Adipocyte (in vitro differentiated cells): Measurements from ENCODE around the gene AURKA.

Experiments
- DNase-seq: peaks from one replicate; pipeline ENCODE4 v3.0.0-alpha.2; 2015; ENCODE audit warnings: low read depth
- H3K27me3 ChIP-seq: replicated peaks from 2 replicates; pipeline ENCODE4 v1.7.0; 2013; ENCODE audit warnings: mild to moderate bottlenecking, low read length, moderate library complexity; ENCODE audit not compliant: control insufficient read depth, insufficient read depth
- H3K36me3 ChIP-seq: 2 replicates; pipeline ENCODE4 v1.7.0; 2013; ENCODE audit warnings: low read length, mild to moderate bottlenecking, moderate library complexity; ENCODE audit not compliant: control insufficient read depth, insufficient read depth, severe bottlenecking
- H3K4me1 ChIP-seq: 2 replicates; pipeline ENCODE4 v1.7.0; 2013; ENCODE audit warnings: mild to moderate bottlenecking, low read length, moderate library complexity; ENCODE audit not compliant: control insufficient read depth, insufficient read depth
- H3K4me3 ChIP-seq: 2 replicates; pipeline ENCODE4 v1.7.0; 2013; ENCODE audit warnings: mild to moderate bottlenecking, low read length, moderate library complexity
- H3K9ac ChIP-seq: 2 replicates; pipeline ENCODE4 v1.7.0; 2013; ENCODE audit warnings: mild to moderate bottlenecking, low read length, moderate library complexity
- H3K9me3 ChIP-seq: 2 replicates; pipeline ENCODE4 v1.7.0; 2013; ENCODE audit warnings: mild to moderate bottlenecking, low read length, moderate library complexity; ENCODE audit not compliant: control insufficient read depth

The AURKA gene

DNA sequence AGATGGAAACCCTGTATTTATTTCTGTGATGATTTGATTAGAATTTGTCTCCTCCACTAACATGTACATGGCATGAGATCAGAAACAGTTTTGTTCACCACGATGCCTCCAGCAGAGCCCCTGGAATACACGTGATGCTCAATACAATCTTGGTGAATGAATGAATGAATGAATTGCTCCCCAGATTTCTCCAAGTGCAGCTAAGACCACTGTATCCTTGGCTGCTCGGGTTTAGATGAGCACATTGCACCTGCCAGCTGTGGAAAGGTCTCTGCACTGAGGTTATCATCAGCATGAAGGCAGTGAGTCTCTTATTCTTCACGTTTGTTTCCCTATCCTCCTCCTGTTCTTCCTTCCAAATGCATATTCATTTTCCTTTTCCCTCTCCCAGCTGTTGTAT, 37.9 kb upstream of the AURKA start:
- H3K4me3 ChIP-seq: no peak overlapping the region
- H3K36me3 ChIP-seq: no peaks in the 10 kb centered on the region
- H3K4me1 ChIP-seq: peaks cover 20% of the 10 kb centered on the region
- no peaks in the 10 kb centered on the region for H3K27me3 ChIP-seq
- DNase-seq: no peak
- no peaks in the 10 kb centered on the region for H3K9me3 ChIP-seq
- H3K9ac ChIP-seq: no peak overlapping the region

DNA sequence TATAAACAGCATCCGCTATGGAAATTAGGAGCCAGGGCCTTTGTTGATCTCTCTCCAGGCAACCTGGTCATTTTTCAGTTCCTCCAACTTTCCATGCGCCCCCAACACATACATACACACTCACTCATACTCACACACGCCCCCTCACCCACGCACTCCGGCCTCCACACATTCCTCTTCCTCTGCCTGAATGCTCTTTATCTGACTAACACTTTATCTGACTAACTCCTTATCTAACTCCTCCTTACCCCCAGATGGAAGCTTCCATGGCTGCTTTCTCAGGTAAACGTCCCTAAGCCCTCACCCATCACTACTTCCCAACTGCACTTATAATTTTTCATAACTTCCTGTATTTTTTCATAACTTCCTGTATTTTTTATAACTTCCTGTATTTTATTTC, 37.5 kb upstream of the AURKA start:
- Histone ChIP-seq H3K9ac (no peak overlapping the region), H3K4me3 (no peak overlapping the region), H3K9me3 (no peaks in the 10 kb centered on the region), H3K4me1 (peaks cover 19% of the 10 kb centered on the region), H3K36me3 (no peaks in the 10 kb centered on the region), H3K27me3 (no peaks in the 10 kb centered on the region)
- peak; percentile 37 for DNase-seq

DNA sequence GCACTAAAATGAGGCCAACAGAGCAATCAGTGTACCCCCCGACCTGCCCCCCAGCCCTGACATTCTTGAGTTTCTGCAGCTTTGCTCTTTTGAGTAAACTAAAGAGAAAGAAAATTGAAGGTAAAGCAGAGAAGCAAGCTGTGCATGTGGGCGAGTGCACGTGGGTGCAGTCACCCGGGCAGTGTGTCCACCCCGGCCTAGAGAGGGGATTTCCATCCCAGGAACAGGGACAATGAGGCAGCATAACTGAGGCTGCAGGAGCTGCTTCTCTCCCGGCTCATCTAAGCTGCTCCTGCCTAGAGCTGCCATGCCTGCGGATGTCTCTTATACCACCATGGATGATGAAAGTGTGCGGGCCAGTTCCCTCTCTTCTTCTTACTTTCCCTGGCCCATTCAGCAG, 36.9 kb upstream of the AURKA start:
- Histone ChIP-seq H3K4me1 (peaks cover 15% of the 10 kb centered on the region), H3K36me3 (no peaks in the 10 kb centered on the region), H3K4me3 (no peak overlapping the region), H3K9me3 (no peaks in the 10 kb centered on the region), H3K9ac (no peak overlapping the region), H3K27me3 (no peaks in the 10 kb centered on the region)
- DNase-seq: no peak

DNA sequence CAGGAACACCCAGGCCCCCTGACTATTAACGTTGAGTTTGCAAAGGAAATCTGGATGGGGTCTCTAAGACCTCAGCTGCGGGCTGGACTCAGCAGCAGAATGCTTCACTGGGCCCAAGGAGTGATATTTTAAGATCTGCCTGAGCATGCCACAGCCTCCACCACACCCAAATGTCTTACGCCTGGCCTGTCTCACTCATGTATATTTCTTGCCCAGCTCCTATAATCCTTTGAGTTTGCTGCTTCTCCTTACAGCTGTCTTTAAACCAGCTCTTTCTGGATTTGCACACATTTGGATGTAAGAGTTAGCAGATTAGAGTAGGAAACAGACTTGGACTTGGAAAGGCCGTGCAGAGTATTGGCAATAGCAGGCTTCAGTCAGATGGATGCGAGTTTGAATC, 36.4 kb upstream of the AURKA start:
- DNase-seq: no peak
- Histone ChIP-seq H3K4me3 (no peak overlapping the region), H3K4me1 (peaks cover 14% of the 10 kb centered on the region)

DNA sequence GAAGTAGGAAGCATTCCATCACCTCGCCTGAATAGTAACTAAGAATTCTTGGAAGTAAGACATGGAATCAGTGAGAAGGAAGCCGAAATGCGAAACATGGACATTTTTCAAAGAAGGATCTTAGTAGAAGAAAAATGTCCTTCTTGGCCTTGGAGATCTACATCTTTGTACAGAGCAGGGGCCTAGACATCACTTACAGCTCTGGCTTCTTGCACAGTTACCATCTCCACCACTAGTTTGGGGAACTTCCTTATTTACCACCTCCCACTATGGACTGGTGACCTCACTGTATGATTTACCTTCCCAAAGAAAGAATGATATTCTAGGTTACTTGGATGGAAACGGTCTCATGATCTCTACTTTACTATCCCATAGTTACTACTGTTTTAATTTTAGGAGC, 35.8 kb upstream of the AURKA start:
- H3K36me3 ChIP-seq: no peaks in the 10 kb centered on the region
- no peak overlapping the region for H3K4me3 ChIP-seq
- H3K4me1 ChIP-seq: peaks cover 14% of the 10 kb centered on the region
- DNase-seq: no peak
- H3K27me3 ChIP-seq: no peaks in the 10 kb centered on the region
- H3K9me3 ChIP-seq: no peaks in the 10 kb centered on the region
- H3K9ac ChIP-seq: no peak overlapping the region

More for the DNA sequence above, 36.4 kb upstream of the AURKA start:
- Histone ChIP-seq H3K9me3 (no peaks in the 10 kb centered on the region), H3K36me3 (no peaks in the 10 kb centered on the region), H3K9ac (no peak overlapping the region), H3K27me3 (no peaks in the 10 kb centered on the region)

DNA sequence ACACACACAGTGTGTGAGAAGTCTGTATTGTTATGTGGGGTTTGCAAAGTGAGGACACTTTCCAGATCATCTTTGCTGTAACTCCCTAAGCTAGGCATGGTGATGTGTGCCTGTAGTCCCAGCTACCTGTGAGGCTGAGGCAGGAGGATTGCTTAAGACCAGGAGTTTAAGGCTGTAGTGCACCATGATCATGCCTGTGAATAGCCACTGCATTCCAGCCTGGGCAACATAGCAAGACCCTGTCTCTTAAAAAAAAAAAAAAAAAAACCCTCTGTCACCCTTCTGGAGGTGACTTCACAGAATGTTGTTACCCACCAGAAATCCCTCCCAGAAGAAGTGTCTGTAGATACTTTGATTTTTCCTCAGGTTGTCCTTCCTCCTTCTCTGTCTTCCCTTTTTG, 34.9 kb upstream of the AURKA start:
- Histone ChIP-seq H3K36me3 (no peaks in the 10 kb centered on the region), H3K4me3 (no peak overlapping the region), H3K27me3 (no peaks in the 10 kb centered on the region), H3K9me3 (no peaks in the 10 kb centered on the region), H3K4me1 (peaks cover 21% of the 10 kb centered on the region), H3K9ac (no peak overlapping the region)
- DNase-seq: no peak

DNA sequence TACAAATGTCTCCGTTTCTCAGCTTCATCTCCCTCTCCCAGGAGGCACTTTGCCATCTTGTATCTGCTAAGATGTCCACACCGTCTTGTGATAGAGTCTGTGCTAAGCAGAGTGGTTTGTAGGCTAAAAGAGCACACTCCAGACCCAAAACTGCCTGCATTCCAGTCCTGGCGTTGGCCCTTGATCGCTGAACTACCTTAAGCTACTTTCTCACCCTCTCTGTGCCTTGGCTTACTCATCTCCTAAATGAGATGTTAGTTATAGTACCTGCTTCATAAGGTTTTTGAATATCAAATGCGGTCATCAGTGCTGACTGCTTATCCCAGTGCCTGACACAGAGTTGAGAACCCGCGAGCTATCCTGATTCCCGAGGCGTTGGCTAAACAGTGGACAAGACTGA, 34.0 kb upstream of the AURKA start:
- peaks cover 22% of the 10 kb centered on the region for H3K4me1 ChIP-seq
- no peak overlapping the region for H3K4me3 ChIP-seq
- H3K36me3 ChIP-seq: no peaks in the 10 kb centered on the region
- no peak overlapping the region for H3K9ac ChIP-seq
- H3K9me3 ChIP-seq: no peaks in the 10 kb centered on the region
- no peak for DNase-seq
- H3K27me3 ChIP-seq: no peaks in the 10 kb centered on the region

DNA sequence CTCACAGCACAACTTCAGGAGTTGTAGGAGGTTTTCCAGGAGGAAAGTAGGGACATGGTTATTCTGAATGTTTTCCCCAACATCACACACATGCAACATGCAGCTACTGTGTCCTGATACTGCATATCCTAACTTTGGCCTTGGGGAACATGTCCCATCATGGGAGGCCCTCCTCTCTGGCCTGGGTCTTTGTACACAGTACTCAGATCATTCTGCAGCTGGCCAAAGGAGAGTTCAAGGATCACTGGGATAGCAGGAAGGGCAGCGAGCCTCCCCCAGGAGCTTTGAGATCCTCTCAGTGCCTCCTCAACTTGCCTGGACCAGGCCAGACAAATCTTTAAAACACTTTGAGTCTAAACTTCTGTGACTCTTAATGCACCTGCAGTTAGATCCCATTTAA, 32.9 kb upstream of the AURKA start:
- no peak overlapping the region for H3K9ac ChIP-seq
- H3K36me3 ChIP-seq: no peaks in the 10 kb centered on the region
- H3K4me1 ChIP-seq: peaks cover 22% of the 10 kb centered on the region
- DNase-seq: no peak
- H3K27me3 ChIP-seq: no peaks in the 10 kb centered on the region
- no peak overlapping the region for H3K4me3 ChIP-seq
- no peaks in the 10 kb centered on the region for H3K9me3 ChIP-seq

DNA sequence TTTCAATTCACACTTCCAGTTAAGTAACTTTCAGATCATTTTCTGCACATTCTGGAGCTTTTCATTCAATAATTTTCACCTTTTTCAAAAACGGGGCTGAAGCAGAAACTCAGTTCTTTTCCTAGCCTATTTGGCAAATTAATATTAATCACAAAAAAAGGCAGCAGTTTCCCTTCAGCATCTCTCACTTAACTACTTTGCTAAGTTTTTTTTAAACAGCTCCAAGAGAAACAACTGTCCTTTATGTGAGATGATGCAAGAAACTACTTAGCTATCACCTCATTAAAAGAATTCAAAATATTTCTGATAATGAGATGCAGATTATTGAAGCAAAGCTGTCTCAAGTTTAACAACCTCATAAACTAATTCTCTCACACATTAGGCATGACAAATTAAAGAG, 31.9 kb upstream of the AURKA start:
- H3K9me3 ChIP-seq: no peaks in the 10 kb centered on the region
- no peak overlapping the region for H3K4me3 ChIP-seq
- no peaks in the 10 kb centered on the region for H3K27me3 ChIP-seq
- DNase-seq: no peak
- no peaks in the 10 kb centered on the region for H3K36me3 ChIP-seq
- H3K9ac ChIP-seq: no peak overlapping the region
- H3K4me1 ChIP-seq: peaks cover 19% of the 10 kb centered on the region

DNA sequence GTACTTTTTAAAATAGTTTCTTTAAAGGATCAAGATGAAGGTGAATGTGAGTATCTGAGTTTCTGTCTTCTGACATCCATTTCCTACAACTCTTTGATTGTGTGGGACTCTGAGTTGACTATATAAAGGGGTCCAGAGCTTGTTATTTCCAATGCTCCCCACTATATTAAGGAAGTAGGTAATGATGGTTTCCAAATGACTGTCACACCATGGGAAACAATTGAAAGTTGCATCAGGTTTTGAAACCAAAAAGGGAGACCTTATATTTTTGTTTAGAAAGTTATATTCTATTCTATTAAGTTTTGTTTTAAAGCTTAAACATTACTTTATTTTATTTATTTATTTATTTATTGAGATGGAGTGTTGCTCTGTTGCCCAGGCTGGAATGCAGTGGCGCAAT, 31.2 kb upstream of the AURKA start:
- H3K9ac ChIP-seq: no peak overlapping the region
- DNase-seq: no peak
- peaks cover 18% of the 10 kb centered on the region for H3K4me1 ChIP-seq
- no peaks in the 10 kb centered on the region for H3K27me3 ChIP-seq
- H3K36me3 ChIP-seq: no peaks in the 10 kb centered on the region
- no peaks in the 10 kb centered on the region for H3K9me3 ChIP-seq
- H3K4me3 ChIP-seq: no peak overlapping the region

DNA sequence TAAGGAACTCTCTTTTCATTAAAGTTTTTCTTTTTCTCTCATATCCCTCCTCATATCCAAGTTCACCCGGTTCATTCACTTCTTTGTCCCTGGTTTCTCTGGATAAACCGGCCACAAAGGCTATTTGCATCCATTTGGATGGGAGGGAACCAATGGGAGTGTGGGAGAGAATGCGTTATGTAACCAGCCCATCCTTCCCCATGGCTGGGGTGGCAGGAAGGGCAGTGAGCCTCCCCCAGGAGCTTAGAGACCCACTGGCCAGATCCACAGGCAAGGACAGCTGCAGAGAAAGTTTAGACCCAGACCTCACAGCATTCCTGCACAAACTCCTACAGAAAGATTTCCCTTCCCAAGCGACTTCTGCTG, 30.8 kb upstream of the AURKA start:
- H3K4me3 ChIP-seq: no peak overlapping the region
- no peak for DNase-seq
- no peaks in the 10 kb centered on the region for H3K27me3 ChIP-seq
- H3K9me3 ChIP-seq: no peaks in the 10 kb centered on the region
- H3K9ac ChIP-seq: no peak overlapping the region
- peaks cover 18% of the 10 kb centered on the region for H3K4me1 ChIP-seq
- no peaks in the 10 kb centered on the region for H3K36me3 ChIP-seq

DNA sequence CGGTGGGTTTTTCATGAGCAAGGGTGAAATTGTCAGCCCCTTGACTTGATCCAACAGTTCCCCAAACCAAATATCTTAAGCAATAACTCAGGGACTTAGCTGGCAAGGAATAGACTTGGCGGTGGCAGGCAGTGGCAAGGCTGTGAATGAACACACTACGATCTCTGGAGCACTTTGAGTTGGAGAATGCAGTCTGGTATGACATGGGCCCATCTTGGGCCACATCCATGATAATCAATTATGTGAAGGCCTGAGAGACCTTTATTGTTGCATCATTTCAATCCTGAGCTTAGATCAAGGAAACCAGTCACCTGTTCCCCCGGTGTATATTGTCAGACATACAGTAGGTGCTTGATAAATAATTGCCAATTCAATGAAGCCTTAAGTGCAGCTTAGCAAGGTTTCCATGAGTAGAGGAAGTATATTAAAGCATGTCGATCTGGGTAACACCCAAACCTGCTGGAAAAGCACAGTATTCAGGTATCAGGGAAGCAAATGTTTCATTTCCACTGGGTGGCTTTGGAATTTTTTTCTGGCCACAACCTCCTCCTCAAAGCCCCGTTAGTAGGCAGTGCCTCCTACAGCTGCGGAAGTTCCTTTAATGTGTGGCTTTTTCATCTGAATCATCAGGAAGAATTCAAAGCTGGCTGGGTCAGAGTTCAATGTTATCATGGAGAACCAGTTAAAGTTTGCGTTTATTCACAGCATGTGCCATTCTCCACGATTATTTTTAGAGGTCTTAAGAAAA, 30.2 kb upstream of the AURKA start:
- no peak overlapping the region for H3K9ac ChIP-seq
- peaks cover 18% of the 10 kb centered on the region for H3K4me1 ChIP-seq
- no peaks in the 10 kb centered on the region for H3K9me3 ChIP-seq
- H3K36me3 ChIP-seq: no peaks in the 10 kb centered on the region
- H3K4me3 ChIP-seq: no peak overlapping the region
- DNase-seq: peak; percentile 63
- H3K27me3 ChIP-seq: no peaks in the 10 kb centered on the region
